GM12873 (cell line): ENCODE results near the gene CD58.

Experiments used
- CTCF ChIP-seq: IDR thresholded peaks from 2 replicates; pipeline ENCODE4 v1.5.1; 2012; ENCODE audit warnings: low read depth, mild to moderate bottlenecking, moderate library complexity, low read length, control low read depth; ENCODE audit not compliant: insufficient read depth; ENCODE audit errors: missing control alignments

Gene CD58

GRCh38 chr1:116570358-116571214, at the start of gene CD58:
Gene CD58, minus strand, starts transcription at chr1:116571026. Its CDS starts 54 bp downstream, at chr1:116570972.
- peak; percentile 78 for TF ChIP-seq CTCF

GRCh38 chr1:116605315-116605714, 34.5 kb upstream of the CD58 start:
- no peak for TF ChIP-seq CTCF

GRCh38 chr1:116595946-116596741, 25.3 kb upstream of the CD58 start:
- TF ChIP-seq CTCF = peak; percentile 62

GRCh38 chr1:116595065-116595840, 24.4 kb upstream of the CD58 start:
- TF ChIP-seq CTCF = peak; percentile 26

- TF ChIP-seq CTCF = no peak
Observed at GRCh38 chr1:116587501-116588227, 16.8 kb upstream of the CD58 start.

- no peak for TF ChIP-seq CTCF
Observed at GRCh38 chr1:116586741-116587143, 15.9 kb upstream of the CD58 start.
